Measurements from ENCODE around the gene VSIR.

- TF ChIP-seq CTCF (IDR thresholded peaks at IDR 0.05 in 8 of 11, conservative IDR thresholded peaks at IDR 0.05 in 3 of 11), result no peak
- TF ChIP-seq POLR2A (IDR thresholded peaks at IDR 0.05), result no peak
Measured at GRCh38 chr10:71763352-71764127, 9.8 kb downstream of the VSIR start.
